Ammon's horn (tissue), 1 donor: ENCODE data around the gene LYPD6B.

Experiments
- DNase-seq: peaks from one replicate; pipeline ENCODE4 v3.0.0-alpha.2; 2016; ENCODE audit warnings: low spot score

The LYPD6B gene

GRCh38 chr2:149076863-149077412 is 38.4 kb downstream of the LYPD6B start:
- no peak for DNase-seq

GRCh38 chr2:149077861-149078260 is 39.4 kb downstream of the LYPD6B start:
- DNase-seq = no peak

GRCh38 chr2:149080099-149080498 is 41.6 kb downstream of the LYPD6B start:
- no peak for DNase-seq

DNA sequence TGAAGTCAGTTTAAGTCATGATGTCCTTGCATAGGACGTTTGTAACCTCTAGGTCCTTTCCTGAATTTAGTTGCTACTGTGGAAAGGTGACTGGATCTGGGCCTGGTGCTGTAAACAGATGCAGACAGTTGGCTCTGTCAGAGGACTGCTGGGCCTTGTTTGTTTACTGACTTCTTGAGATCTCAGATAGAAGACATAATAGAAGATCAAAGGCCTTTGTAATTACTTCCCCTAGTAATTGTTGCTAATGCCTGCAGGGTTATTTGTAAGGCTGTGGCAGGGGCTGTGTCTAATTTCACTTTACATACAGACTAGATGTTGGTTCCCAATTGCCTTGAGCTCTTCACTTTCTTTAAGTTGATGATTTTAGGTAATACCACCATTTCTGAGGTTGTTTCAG is 42.5 kb downstream of the LYPD6B start:
- DNase-seq = no peak

DNA sequence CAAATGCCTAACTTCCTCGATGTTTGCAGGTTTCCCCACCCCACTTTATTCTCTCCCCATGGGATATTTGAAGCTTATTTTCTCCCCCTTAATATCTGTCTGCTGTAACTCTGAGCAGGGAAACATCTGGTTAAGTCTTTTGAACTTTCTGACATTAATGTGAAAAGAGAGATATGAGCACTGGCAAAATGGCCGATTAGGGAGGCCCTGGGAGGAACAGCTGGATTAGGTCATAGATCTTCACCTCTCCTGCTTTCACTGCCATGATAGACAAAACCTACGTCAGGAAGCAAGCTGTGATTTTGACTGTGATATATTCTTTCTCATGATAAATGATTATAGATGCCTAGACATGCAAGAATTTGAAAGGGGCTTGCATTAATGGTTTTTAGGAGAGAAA is 43.6 kb downstream of the LYPD6B start:
- no peak for DNase-seq

DNA sequence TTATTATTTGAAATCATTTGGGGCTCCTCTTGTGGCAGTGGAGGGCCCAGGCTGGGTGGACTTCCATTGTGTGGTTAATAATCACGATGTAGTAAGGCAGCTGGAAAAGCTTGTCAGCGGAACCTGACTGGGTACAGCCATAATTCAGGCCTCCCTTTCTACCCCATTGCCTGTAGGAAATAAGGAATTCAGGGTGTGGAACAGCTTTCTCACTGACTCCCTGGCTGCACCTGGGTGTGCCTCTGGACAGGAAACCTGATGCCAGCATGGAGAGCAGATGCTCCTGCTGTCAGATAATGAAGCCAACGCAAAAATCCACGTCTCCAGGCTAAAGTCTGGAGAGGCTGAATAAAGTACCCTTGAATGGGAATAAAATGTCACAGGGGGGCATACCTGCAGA is 44.2 kb downstream of the LYPD6B start:
- no peak for DNase-seq

DNA sequence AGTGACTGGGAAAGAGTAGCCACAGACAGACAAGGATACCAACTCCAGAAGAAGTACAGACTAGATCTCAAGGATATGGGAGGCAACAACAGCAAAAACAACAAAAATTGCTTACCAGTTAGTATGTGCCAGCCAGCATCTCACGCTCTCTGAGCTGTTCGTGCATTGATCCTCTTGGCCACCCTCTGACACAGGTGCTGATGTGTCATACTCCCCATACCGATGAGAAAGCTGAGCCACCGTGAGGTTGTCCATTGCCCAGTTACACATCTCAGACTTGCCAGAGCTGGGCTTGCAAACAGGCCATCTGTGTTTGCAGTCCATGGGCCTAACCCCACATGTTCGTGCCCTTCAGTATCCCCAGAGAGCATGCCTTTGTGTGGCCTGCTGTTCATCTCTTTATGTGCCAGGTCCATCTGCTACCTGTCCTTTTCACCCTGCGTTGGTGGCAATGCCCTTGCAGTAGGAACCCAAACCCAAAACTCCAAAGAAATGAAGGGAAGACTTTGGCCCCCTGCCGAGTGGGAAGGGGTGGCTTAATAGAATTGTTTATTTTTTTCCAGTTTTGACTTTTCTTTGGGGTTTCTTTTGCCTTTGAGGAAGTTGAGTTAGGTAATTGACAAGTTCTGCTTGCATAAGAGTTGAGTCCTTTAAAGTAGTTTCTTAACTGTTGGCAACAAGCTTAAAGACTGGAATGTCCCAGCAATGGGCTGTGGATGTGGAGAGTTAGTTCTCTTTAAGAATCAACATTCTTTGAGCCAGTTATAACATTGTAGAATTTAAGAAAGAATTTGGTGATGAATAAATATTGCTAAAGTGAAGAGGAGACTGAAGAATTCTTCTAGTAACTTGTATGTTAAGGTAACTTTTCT is 46.7 kb downstream of the LYPD6B start:
- no peak for DNase-seq

DNA sequence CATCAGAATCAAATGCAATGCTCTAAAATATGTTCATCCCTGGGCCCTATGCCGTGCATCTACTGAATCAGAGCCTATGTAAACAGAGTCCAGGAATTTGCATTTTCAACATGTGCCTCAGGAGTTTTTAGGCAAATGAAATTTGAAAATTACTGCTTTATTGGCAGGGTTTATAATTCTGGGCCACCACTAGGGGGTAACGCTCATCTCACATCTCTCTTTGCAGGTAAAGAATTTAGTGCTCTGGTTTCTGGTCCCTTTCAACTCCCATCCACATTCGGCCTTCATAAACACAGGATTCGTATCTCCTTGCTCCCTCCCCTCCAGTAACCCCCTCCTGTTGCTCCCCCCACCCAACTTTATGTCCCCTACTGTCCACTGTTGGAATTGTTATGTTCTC is 49.3 kb downstream of the LYPD6B start:
- no peak for DNase-seq

- no peak for DNase-seq
Measured at GRCh38 chr2:149089068-149089467, 50.6 kb downstream of the LYPD6B start.

GRCh38 chr2:149090706-149091105 is 52.2 kb downstream of the LYPD6B start:
- DNase-seq = no peak

GRCh38 chr2:149093579-149093978 is 55.1 kb downstream of the LYPD6B start:
- DNase-seq = no peak

GRCh38 chr2:149094217-149095015 is 55.9 kb downstream of the LYPD6B start:
- no peak for DNase-seq

- DNase-seq = no peak
Measured at GRCh38 chr2:149098701-149099100, 60.2 kb downstream of the LYPD6B start.

DNA sequence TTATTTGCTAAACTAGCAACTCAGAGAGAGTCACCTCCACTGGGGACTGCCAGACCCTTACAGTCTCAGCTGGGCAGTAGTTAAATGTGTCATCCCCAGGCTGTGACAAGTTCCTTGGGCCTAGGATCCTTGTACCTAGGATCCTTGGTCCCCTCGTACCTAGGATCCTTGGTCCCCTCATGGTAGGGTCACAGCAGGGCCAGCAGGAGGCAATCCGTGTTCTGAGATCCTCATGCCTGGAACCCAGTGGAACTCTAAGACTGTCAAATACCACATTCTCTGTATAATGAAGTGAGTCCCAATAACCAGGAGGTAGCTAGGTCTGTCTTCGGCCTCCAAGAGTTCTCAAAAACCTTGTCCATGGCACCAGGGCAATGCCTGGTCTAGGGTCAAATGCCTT is 60.8 kb downstream of the LYPD6B start:
- no peak for DNase-seq

DNA sequence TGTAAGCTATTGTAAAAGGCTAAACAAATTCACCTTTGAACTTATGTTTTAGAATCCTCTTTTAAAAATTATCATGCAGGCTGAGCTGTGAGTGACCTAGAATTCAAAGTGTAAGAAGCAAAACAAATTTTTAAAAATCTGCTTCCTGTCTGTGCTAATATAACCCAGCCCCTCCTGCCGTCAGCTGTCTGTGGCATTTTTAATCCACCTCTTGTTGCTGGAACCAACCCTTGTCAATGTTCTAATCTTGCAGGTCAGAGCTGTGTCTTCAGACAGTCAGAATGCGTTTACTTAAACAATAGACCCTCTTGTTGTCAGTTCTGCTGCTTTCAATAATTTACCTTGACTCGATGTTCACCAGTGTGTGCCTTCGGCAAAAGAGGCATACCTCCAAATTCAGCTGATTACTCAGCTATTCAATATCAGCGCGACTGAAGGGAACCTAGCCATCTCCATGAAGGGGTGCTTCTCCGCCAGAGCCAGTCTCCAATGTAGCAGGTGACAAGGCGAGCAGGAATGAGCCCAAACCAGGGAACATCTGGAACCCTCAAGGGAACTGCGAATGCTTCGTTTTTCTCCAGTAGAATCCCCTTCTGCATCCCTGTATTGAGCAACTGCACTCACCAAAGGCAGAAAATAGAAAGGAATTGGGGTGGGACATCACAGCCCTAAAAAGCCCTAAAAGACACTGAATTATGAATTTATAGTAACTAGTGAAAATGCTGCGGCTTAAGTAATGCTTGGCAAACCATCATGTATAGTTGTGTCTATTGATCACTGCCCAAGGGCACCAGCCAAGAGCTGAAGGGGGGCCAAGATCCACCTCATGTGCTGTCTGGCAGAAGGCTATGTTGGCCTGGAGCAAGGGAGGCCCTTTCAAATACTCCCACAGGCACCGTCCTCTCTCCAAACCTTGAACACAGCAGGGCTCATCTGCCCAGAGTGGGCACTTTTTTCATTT is 62.5 kb downstream of the LYPD6B start:
- DNase-seq = no peak

DNA sequence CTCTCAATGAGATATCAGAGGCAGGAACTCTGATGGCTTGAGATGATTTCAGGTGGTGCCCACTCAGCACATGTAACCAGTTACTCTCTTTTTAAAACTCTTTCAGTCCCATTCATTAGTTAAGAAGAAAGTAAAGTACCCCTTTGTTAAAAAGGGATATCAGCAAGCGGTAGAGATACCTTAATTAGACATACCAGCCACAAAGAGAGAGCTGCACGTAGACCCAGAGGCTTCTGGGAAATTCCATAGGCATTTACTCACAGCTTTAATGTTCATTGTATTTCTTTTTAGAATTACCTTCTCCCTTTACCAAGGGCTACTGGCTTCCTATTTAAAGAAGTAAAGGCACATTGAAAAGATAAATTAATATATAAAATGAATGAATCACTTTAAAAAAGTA is 63.3 kb downstream of the LYPD6B start:
- DNase-seq = no peak

GRCh38 chr2:149103081-149103620 is 64.7 kb downstream of the LYPD6B start:
- DNase-seq = no peak

- DNase-seq = no peak
Measured at GRCh38 chr2:149104221-149104620, 65.7 kb downstream of the LYPD6B start.

DNA sequence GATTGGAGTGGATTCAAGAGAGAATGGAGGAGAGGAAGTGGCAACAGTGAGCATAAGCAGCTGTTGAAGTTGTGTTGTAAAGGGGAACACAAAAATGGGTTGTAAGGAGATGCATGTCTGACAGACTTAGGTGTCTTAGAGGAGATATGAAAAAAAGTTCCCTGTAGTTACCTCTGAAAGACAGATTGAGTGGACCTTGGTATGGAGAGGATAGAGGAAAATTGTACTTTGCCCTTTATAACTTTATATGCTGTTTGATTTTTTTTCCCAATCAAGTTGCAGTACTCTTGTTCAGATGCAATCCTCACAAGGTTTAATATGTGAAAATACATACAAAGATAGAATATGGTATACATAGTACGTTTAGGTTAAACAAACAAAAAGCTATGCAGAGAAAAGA is 73.6 kb downstream of the LYPD6B start:
- DNase-seq = no peak

GRCh38 chr2:149112713-149113112 is 74.2 kb downstream of the LYPD6B start:
- DNase-seq = no peak

DNA sequence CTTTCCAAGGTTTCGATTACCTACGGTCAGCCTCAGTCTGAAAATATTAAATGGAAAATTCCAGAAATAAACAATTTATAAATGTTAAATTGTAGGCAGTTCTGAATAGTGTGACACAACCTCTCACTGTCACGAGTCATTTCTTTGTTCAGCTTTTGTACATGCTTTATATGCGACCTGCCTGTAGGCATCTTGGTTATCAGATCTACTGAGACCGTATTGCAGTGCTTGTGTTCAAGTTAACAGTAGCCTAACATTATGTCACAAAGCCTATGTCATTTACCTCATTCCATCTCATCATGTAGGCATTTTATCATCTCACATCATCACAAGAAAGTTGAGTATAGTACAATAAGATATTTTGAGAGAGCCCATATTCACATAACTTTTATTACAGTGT is 77.3 kb downstream of the LYPD6B start:
- DNase-seq = no peak

GRCh38 chr2:149119368-149119767 is 80.9 kb downstream of the LYPD6B start:
- DNase-seq = no peak
